WTC11 (cell line): Measurements from ENCODE around the gene ACSL5. TPM values are rescaled to one million over a fixed set of nuclear protein-coding genes. Genes with fewer than 3 reads are reported as not detected.

Experiments used
- ATAC-seq: fragments of 200-7000 bp; cut with Tn5 transposase; 2 replicates; pipeline ENCODE4 v1.10.0; 2021; ENCODE audit warnings: mild to moderate bottlenecking, moderate library complexity
- CTCF ChIA-PET: fragments of 300-600 bp; sonication (Branson Sonifier 250); formaldehyde crosslinking; loops from one replicate; lab custom pipeline; 2021; ENCODE audit warnings: antibody characterized with exemption; lab: Charles Lee
- POLR2A ChIA-PET: fragments of 350-600 bp; sonication (Branson Sonifier 250); formaldehyde crosslinking; loops from one replicate; lab custom pipeline; 2021; ENCODE audit warnings: antibody characterized with exemption; lab: Charles Lee
- DNase-seq: peaks from one replicate; pipeline ENCODE4 v3.0.0; 2021; ENCODE audit warnings: low spot score
- H3K27ac Mint-ChIP-seq: 2 replicates; pipeline ENCODE4 v1.8.0; 2021; ENCODE audit warnings: mixed read lengths
- H3K27me3 Mint-ChIP-seq: 2 replicates; pipeline ENCODE4 v1.8.0; 2021; ENCODE audit warnings: low read depth, mild to moderate bottlenecking, moderate library complexity, mixed read lengths
- H3K36me3 Mint-ChIP-seq: 2 replicates; pipeline ENCODE4 v1.8.0; 2021; ENCODE audit warnings: mixed read lengths
- H3K4me1 Mint-ChIP-seq: 2 replicates; pipeline ENCODE4 v1.8.0; 2022; ENCODE audit warnings: mixed read lengths
- H3K4me3 Mint-ChIP-seq: 2 replicates; pipeline ENCODE4 v1.8.0; 2021; ENCODE audit warnings: mild to moderate bottlenecking, moderate library complexity, mixed read lengths
- H3K9me3 Mint-ChIP-seq: 2 replicates; pipeline ENCODE4 v1.8.0; 2021; ENCODE audit warnings: mixed read lengths
- CBFB ChIP-seq: sonication (generic); formaldehyde crosslinking; IDR thresholded peaks from 2 replicates; pipeline ENCODE4 v1.8.1; 2022; ENCODE audit warnings: mild to moderate bottlenecking, low read depth, missing genetic modification reagents
- CREM ChIP-seq: sonication (generic); formaldehyde crosslinking; IDR thresholded peaks from 2 replicates; pipeline ENCODE4 v1.8.1; 2022; ENCODE audit warnings: mild to moderate bottlenecking, missing genetic modification reagents, moderate library complexity
- FOXJ3 ChIP-seq: sonication (generic); formaldehyde crosslinking; IDR thresholded peaks from 2 replicates; pipeline ENCODE4 v1.9.0; 2021; ENCODE audit warnings: missing genetic modification reagents, mild to moderate bottlenecking, borderline replicate concordance
- GRHL2 ChIP-seq: fragments of 250-450 bp; sonication (Bioruptor Pico); IDR thresholded peaks from 2 replicates; pipeline ENCODE4 v1.8.0; 2022; ENCODE audit warnings: mild to moderate bottlenecking, moderate library complexity; ENCODE audit not compliant: insufficient replicate concordance, severe bottlenecking
- KAT7 ChIP-seq: sonication (generic); formaldehyde crosslinking; IDR thresholded peaks from 2 replicates; pipeline ENCODE4 v1.8.1; 2023; ENCODE audit warnings: missing genetic modification reagents, mild to moderate bottlenecking, borderline replicate concordance
- MXD4 ChIP-seq: fragments of 250-450 bp; sonication (Bioruptor Pico); IDR thresholded peaks from 2 replicates; pipeline ENCODE4 v1.8.0; 2021; ENCODE audit warnings: mild to moderate bottlenecking, moderate library complexity, borderline replicate concordance
- NFE2L1 ChIP-seq: sonication (generic); formaldehyde crosslinking; IDR thresholded peaks from 2 replicates; pipeline ENCODE4 v1.8.1; 2023; ENCODE audit warnings: missing genetic modification reagents
- SOX15 ChIP-seq: fragments of 250-450 bp; sonication (Bioruptor Pico); IDR thresholded peaks from 2 replicates; pipeline ENCODE4 v1.9.0; 2021; ENCODE audit warnings: mild to moderate bottlenecking
- TCF7 ChIP-seq: sonication (generic); formaldehyde crosslinking; IDR thresholded peaks from 2 replicates; pipeline ENCODE4 v1.8.0; 2022; ENCODE audit warnings: mild to moderate bottlenecking, low read depth, missing genetic modification reagents, moderate library complexity
- TEAD1 ChIP-seq: sonication (generic); formaldehyde crosslinking; IDR thresholded peaks from 2 replicates; pipeline ENCODE4 v1.8.0; 2022; ENCODE audit warnings: mild to moderate bottlenecking, missing genetic modification reagents
- TP53 ChIP-seq: sonication (generic); formaldehyde crosslinking; IDR thresholded peaks from 2 replicates; pipeline ENCODE4 v1.8.1; 2023; ENCODE audit warnings: mild to moderate bottlenecking, missing genetic modification reagents
- ZNF232 ChIP-seq: sonication (generic); formaldehyde crosslinking; IDR thresholded peaks from 2 replicates; pipeline ENCODE4 v1.8.0; 2022; ENCODE audit warnings: mild to moderate bottlenecking, missing genetic modification reagents
- ZNF317 ChIP-seq: sonication (generic); formaldehyde crosslinking; IDR thresholded peaks from 2 replicates; pipeline ENCODE4 v1.8.1; 2023; ENCODE audit warnings: low read depth, mild to moderate bottlenecking, moderate library complexity, missing genetic modification reagents, borderline replicate concordance
- ZNF423 ChIP-seq: fragments of 250-450 bp; sonication (Bioruptor Pico); IDR thresholded peaks from 2 replicates; pipeline ENCODE4 v2.1.2; 2022; ENCODE audit warnings: mild to moderate bottlenecking, moderate library complexity
- ZNF671 ChIP-seq: fragments of 250-450 bp; sonication (Bioruptor Pico); IDR thresholded peaks from 2 replicates; pipeline ENCODE4 v1.8.0; 2021; ENCODE audit warnings: mild to moderate bottlenecking
- total RNA-seq: library from RNA; stranded (reverse); gene quantifications from 3 replicates; pipeline ENCODE4 v1.2.3, GENCODE V29; 2021
- TF ChIP-seq, protein P1 (sequence below): sonication (generic); formaldehyde crosslinking; IDR thresholded peaks from 2 replicates; pipeline ENCODE4 v1.8.1; 2022; ENCODE audit warnings: missing genetic modification reagents, borderline replicate concordance
- TF ChIP-seq, protein P2 (sequence below): sonication (generic); formaldehyde crosslinking; IDR thresholded peaks from 2 replicates; pipeline ENCODE4 v1.8.1; 2023; ENCODE audit warnings: mild to moderate bottlenecking, missing genetic modification reagents, borderline replicate concordance
- TF ChIP-seq, protein P3 (sequence below): sonication (generic); formaldehyde crosslinking; IDR thresholded peaks from 2 replicates; pipeline ENCODE4 v1.8.1; 2023; ENCODE audit warnings: mild to moderate bottlenecking, missing genetic modification reagents
- TF ChIP-seq, protein P4 (sequence below): sonication (generic); formaldehyde crosslinking; IDR thresholded peaks from 2 replicates; pipeline ENCODE4 v1.8.1; 2022; ENCODE audit warnings: mild to moderate bottlenecking, missing genetic modification reagents, moderate library complexity, borderline replicate concordance
- TF ChIP-seq, protein P5 (sequence below): fragments of 250-450 bp; sonication (Bioruptor Pico); IDR thresholded peaks from 2 replicates; pipeline ENCODE4 v1.8.0; 2021; ENCODE audit warnings: mild to moderate bottlenecking

Gene ACSL5
- total RNA-seq, 1 experiment from 2014 or later = 0.22 TPM

DNA sequence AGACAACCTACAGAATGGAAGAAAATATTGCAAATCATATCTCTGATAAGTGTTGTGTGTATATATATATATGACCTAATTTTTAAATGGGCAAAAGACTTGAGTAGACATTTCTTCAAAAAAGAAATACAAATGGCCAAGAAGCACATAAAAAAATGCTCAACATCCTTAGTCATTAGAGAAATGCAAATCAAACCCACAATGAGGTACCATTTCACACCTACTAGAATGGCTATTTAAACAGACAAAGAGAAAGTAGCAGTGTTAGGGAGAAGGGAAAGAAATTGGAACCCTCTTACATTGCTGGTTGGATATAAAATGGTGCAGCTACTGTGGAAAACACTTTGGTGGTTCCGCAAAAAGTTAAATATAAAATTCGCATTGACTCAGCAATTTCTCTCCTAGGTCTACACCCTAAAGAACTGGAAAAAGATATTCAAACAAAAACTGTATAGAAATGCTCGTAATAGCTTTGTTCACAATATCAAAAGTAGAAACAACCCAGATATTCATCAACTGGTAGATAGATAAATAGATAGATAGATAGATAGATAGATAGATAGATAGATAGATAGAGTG lies 16.3 kb downstream of the ACSL5 start:
- DNase-seq (no peak), ATAC-seq (no peak)
- Mint-ChIP-seq H3K27ac (no peak overlapping the region), H3K9me3 (no peaks in the 10 kb centered on the region), H3K27me3 (no peaks in the 10 kb centered on the region), H3K36me3 (no peaks in the 10 kb centered on the region), H3K4me3 (no peak overlapping the region), H3K4me1 (no peaks in the 10 kb centered on the region; the same call in 1 of the 2 replicates)
- ChIA-PET CTCF (no interaction called here), POLR2A (no interaction called here)
- TF ChIP-seq TP53 (CRISPR knock-in tag) (no peak), NFE2L1 (CRISPR knock-in tag) (no peak), ZNF317 (CRISPR knock-in tag) (no peak), TCF7 (no peak), MXD4 (CRISPR knock-in tag) (no peak), CREM (CRISPR knock-in tag) (no peak), KAT7 (CRISPR knock-in tag) (no peak), ZNF423 (no peak), SOX15 (CRISPR knock-in tag) (no peak), ZNF671 (CRISPR knock-in tag) (no peak), CBFB (no peak), GRHL2 (no peak), ZNF232 (no peak), TEAD1 (CRISPR knock-in tag) (no peak), FOXJ3 (CRISPR knock-in tag) (no peak)
- TF ChIP-seq, protein P1, sequence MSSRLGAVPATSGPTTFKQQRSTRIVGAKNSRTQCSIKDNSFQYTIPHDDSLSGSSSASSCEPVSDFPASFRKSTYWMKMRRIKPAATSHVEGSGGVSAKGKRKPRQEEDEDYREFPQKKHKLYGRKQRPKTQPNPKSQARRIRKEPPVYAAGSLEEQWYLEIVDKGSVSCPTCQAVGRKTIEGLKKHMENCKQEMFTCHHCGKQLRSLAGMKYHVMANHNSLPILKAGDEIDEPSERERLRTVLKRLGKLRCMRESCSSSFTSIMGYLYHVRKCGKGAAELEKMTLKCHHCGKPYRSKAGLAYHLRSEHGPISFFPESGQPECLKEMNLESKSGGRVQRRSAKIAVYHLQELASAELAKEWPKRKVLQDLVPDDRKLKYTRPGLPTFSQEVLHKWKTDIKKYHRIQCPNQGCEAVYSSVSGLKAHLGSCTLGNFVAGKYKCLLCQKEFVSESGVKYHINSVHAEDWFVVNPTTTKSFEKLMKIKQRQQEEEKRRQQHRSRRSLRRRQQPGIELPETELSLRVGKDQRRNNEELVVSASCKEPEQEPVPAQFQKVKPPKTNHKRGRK (CRISPR knock-in tag) = no peak
- TF ChIP-seq, protein P2, sequence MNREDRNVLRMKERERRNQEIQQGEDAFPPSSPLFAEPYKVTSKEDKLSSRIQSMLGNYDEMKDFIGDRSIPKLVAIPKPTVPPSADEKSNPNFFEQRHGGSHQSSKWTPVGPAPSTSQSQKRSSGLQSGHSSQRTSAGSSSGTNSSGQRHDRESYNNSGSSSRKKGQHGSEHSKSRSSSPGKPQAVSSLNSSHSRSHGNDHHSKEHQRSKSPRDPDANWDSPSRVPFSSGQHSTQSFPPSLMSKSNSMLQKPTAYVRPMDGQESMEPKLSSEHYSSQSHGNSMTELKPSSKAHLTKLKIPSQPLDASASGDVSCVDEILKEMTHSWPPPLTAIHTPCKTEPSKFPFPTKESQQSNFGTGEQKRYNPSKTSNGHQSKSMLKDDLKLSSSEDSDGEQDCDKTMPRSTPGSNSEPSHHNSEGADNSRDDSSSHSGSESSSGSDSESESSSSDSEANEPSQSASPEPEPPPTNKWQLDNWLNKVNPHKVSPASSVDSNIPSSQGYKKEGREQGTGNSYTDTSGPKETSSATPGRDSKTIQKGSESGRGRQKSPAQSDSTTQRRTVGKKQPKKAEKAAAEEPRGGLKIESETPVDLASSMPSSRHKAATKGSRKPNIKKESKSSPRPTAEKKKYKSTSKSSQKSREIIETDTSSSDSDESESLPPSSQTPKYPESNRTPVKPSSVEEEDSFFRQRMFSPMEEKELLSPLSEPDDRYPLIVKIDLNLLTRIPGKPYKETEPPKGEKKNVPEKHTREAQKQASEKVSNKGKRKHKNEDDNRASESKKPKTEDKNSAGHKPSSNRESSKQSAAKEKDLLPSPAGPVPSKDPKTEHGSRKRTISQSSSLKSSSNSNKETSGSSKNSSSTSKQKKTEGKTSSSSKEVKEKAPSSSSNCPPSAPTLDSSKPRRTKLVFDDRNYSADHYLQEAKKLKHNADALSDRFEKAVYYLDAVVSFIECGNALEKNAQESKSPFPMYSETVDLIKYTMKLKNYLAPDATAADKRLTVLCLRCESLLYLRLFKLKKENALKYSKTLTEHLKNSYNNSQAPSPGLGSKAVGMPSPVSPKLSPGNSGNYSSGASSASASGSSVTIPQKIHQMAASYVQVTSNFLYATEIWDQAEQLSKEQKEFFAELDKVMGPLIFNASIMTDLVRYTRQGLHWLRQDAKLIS (CRISPR knock-in tag) = no peak
- TF ChIP-seq, protein P3, sequence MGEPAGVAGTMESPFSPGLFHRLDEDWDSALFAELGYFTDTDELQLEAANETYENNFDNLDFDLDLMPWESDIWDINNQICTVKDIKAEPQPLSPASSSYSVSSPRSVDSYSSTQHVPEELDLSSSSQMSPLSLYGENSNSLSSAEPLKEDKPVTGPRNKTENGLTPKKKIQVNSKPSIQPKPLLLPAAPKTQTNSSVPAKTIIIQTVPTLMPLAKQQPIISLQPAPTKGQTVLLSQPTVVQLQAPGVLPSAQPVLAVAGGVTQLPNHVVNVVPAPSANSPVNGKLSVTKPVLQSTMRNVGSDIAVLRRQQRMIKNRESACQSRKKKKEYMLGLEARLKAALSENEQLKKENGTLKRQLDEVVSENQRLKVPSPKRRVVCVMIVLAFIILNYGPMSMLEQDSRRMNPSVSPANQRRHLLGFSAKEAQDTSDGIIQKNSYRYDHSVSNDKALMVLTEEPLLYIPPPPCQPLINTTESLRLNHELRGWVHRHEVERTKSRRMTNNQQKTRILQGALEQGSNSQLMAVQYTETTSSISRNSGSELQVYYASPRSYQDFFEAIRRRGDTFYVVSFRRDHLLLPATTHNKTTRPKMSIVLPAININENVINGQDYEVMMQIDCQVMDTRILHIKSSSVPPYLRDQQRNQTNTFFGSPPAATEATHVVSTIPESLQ (CRISPR knock-in tag) = no peak
- TF ChIP-seq, protein P4, sequence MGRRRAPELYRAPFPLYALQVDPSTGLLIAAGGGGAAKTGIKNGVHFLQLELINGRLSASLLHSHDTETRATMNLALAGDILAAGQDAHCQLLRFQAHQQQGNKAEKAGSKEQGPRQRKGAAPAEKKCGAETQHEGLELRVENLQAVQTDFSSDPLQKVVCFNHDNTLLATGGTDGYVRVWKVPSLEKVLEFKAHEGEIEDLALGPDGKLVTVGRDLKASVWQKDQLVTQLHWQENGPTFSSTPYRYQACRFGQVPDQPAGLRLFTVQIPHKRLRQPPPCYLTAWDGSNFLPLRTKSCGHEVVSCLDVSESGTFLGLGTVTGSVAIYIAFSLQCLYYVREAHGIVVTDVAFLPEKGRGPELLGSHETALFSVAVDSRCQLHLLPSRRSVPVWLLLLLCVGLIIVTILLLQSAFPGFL = no peak
- TF ChIP-seq, protein P5, sequence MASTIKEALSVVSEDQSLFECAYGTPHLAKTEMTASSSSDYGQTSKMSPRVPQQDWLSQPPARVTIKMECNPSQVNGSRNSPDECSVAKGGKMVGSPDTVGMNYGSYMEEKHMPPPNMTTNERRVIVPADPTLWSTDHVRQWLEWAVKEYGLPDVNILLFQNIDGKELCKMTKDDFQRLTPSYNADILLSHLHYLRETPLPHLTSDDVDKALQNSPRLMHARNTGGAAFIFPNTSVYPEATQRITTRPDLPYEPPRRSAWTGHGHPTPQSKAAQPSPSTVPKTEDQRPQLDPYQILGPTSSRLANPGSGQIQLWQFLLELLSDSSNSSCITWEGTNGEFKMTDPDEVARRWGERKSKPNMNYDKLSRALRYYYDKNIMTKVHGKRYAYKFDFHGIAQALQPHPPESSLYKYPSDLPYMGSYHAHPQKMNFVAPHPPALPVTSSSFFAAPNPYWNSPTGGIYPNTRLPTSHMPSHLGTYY (CRISPR knock-in tag) = no peak
